Epidermal melanocyte (primary cell): ENCODE data around the gene CLIP4.
A peak's percentile ranks its signal among the peaks of the same experiment; 100 is the strongest.
"Not testable (repeated sequence)": the region's sequence is repeated elsewhere in the genome, so short reads cannot be mapped to it uniquely, and the experiment has no call there.

Experiments
- DNase-seq: peaks from one replicate; pipeline ENCODE4 v3.0.0; 2011; ENCODE audit warnings: low spot score; ENCODE audit not compliant: insufficient read length

Gene CLIP4

DNA sequence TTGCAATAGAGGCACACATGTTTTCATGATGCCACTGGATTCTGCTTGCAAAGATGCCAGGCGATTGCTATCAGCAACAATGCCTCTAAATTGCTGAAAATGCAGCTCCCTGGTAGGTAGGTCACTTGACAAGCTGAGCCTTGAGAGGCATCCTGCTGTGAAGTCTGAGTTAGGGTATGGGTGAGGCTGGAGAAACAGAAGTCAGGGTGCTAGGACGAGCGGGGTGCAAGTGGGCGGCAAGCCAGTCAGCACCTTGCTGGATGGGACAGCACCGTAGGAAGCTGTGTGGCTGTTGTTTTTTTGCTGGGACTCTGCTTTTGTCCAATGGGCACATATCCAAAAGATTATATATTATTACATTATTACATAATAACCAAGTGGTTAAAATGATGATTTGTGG lies 10.5 kb upstream of the CLIP4 start:
- no peak for DNase-seq

DNA sequence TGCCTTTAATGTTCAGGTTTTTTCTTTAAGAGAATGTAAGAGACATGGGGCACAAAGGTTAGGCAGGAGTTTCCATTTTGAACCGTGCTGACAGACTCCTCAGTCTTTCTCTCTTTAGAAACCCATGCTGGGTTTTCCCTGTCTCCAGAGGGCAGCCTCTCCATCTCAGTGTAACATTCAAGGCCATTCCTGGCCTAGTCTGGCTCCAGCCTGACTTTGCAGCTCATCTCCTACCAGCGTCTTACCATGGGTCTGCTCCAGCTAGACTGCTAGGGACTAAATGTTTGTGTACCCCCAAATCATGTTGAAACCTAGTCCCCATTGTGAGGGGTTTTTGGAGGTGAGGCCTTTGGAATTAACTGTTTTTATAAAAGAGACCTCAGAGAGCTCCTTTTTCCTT lies 9.8 kb upstream of the CLIP4 start:
- no peak for DNase-seq

DNA sequence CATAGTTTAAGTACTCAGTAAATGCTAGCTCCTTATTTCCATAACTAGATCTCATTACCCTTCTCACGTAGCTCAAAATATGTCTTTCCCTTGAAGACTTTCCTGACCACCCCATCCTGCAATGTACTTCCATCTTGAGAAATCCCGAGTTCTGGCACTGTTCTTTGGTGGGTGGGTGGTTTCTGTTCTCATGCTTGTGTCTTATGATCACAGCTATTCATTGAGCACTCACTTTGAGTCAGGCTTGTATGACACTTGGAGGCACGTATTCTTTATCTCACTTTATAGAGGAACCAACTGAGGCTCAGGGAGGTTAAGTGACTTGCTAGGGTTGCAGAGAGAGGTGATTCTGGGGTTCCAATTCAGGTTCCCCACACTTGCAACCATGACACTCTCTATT lies 9.0 kb upstream of the CLIP4 start:
- DNase-seq, result no peak

- DNase-seq, result no peak
Measured at GRCh38 chr2:29106980-29107388, 8.2 kb upstream of the CLIP4 start.

GRCh38 chr2:29107547-29107946 lies 7.7 kb upstream of the CLIP4 start:
- not testable (repeated sequence) for DNase-seq

DNA sequence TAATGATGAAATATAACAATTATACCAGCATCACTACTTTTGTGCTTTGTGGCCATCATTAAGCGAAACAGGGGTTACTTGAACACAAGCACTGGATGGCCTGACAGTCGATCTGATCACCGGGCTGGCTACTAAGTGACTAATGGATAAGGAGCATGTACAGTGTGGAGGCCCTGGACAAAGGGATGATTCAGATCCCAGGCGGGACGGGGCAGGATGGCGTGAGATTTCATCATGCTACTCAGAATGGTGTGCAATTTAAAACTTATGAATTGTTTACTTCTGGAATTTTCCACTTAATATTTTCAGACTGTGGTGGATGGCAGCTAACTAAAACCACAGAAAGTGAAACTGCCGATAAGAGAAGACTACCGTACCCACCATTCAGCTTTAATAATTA lies 7.0 kb upstream of the CLIP4 start:
- DNase-seq, result peak; percentile 68

DNA sequence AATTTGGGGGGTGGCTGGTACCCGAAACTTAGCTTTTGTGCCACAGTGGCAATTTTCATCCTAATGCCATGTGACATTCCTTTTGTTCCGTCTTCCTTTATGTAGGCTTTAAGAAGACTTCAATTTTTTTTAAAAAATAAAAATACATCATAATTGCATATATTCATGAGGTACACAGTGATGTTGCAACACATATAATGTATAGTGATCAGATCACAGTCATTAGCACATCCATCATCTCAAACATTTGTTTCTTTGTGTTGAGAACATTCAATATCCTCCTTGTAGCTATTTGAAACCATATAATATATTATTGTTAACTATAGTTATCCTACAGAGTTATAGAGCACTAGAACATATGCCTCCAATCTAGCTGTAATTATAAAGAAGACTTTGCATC lies 6.0 kb upstream of the CLIP4 start:
- DNase-seq, result no peak

GRCh38 chr2:29110916-29111535 lies 4.2 kb upstream of the CLIP4 start:
- DNase-seq, result no peak

GRCh38 chr2:29112379-29112778 lies 2.8 kb upstream of the CLIP4 start:
- DNase-seq, result no peak

DNA sequence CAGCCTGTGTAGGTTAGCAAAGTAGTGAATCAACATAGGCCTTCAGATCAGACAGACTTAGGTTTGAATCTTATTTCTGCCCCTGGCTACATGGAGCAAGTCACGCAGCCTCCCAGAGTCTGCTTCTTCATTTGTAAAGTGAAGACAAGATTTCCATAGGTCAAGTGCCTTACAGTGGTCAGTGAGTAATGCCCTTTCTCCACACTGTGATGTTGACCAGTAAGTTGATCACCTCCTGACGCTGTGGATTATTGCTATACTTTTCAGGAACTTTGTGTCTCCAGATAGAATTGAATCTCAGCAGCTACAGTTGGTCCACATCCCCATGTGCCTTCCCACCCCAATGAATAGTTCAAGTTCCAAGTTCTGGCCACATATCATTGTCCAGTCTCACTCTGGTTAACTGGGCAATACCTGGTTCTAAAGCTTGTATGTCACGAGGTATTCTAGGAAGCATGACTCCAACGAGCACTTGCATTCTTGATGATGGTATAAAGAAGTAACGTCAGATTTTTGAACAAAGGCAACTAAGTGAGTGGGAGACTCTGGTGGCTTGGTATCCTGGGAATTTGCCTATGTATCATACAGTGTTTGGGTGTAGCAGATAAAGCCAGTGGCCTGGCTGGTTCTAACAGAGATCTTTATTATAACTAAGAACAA lies 2.1 kb upstream of the CLIP4 start:
- DNase-seq, result no peak

- DNase-seq, result no peak
Measured at GRCh38 chr2:29113891-29114321, 1.3 kb upstream of the CLIP4 start.

GRCh38 chr2:29114586-29114945 lies 649 bp upstream of the CLIP4 start:
- DNase-seq, result no peak

- peak; percentile 38 for DNase-seq
Measured at GRCh38 chr2:29115797-29116781, 874 bp downstream of the CLIP4 start.

DNA sequence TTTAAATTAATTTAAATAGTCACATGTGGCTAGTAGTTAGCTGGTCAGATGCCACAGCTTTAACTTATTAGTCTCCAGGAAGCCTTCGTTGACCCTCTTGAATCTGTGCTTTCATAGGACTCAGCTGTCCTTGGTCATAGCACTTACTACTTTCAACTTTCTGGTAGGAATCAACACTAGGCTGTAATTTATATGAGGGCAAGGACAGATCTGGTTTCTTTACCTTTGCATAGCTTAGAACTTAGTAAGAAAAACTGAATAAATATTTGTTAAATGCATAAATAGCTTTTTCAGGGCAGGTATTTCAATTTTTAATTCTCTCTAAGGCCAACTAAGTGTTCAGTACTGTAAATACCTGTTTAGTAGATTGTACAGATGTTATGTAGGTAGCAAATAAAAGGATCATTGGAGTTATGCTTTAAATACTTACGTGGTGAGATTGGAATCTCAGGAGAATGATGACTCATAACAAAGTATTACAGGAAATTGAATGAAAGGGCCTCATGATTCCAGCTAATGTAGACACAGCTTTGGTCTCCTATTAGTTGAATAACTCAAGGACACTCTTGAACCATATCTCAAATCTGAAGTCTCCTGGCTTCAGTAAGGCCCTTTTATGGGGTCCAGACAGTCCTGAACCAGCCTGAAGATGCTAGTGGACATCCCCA lies 2.6 kb downstream of the CLIP4 start:
- DNase-seq, result no peak

DNA sequence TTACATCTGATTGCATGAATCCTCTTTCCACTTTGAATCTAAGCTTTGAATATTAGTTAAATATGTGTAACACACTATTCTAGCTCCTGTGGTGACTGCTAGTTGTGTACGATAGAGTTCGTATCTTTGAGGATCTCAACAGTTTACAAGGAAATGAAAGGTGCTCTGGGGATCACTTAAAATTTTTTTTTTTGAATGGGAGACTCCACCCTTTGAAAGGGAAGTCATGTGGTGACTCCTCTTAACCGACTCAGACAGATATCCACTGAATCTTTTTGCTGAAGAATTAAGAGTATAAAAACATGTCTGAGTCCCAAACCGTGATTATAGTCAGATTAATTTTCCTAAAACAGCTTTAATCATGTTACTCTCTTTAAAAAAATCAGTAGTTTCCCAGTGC lies 4.0 kb downstream of the CLIP4 start:
- no peak for DNase-seq

DNA sequence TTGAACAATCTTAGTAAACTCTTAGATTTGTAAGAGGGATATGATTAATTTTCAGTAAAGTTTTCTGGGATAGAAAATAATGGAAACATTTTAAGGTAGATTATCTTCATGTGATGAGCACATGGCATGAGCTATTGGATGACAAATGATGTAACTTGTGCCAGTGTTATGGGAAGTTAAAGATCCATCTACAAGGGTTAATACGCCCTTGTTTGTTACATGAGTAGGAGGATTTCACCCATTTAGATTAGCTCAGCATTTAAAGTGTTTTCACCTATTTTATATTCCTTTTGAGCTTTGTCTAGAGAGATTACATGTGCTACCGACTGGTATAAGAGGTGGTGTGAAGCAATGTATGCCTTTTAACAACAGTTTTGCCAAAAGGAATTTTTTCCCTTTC lies 5.6 kb downstream of the CLIP4 start:
- DNase-seq, result no peak

DNA sequence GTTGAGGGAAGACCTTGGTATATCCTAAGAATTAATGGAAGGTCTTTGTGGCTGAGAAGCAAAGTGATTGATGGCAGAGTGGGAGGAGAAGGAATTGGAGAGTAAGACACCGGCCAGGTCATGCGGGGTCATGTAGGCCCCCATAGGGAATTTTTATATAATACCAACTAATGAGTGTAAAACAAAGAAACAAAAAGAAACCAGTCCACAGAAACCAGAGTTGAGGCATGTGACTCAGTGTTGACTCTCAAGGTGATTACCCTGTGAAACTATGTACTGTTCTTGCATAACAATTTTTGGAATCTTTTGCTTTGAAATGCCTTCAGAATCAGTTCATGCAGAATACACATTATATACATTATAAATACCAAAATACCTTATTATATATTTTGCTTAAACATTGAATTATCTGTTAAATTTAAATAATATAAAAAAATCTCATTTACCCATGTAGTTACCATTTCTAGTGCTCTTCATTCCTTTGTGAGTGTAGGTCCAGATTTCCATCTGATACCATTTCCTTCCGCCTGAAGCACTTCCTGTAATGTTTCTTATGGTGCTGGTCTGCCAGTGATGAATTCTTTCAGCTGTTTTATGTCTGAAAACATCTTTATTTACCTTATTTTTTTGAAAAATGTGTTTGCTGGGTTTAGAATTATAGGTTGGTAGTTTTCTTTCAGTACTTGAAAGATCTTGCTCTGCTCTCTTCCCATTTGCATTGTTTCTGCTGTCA lies 8.6 kb downstream of the CLIP4 start:
- no peak for DNase-seq

GRCh38 chr2:29124504-29124903 lies 9.3 kb downstream of the CLIP4 start:
- no peak for DNase-seq

DNA sequence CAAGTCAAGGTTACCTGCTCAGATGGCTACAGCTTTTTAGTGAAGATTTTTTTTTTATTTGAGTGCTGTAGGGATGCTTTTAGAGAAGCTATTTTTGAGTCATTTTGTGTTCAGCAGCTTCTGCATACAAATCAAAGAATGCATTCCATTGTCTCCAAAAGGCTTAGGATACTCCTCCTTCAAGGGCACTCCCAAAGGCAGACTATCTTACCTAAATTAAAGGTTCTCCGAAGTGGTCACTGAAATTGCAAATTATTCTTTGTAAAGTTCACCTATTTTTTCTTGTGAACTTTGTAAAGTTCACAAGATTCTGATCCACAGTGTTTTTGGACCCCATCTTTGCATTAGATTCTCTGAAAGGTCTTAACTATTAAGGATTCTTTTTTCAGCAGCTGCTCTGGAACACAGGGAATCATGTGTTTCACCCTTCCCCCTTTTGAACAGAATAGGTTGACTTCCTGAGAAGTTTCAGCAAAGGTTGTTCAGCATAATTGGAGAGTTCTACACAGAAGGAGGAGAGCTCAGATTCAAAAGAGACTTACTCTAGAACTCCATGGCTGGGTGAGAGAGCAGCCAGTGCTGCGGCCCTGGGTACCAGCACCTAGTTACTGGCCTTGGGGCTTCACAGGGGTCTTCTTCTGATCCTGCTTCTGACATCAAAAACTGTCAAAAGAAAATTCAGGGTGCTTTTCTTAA lies 14.5 kb downstream of the CLIP4 start:
- DNase-seq, result no peak

GRCh38 chr2:29130295-29130694 lies 15.1 kb downstream of the CLIP4 start:
- DNase-seq, result no peak
